Cardiac fibroblast (primary cell): ENCODE data around the gene UTS2R.
"Not testable (repeated sequence)": the region's sequence is repeated elsewhere in the genome, so short reads cannot be mapped to it uniquely, and the experiment has no call there.

ENCODE experiments used
- DNase-seq, 2 donors: peaks; one replicate each; pipeline versions ENCODE4 v3.0.0 to v3.0.0-alpha.2; 2010; ENCODE audit warnings: low read depth in 2 of 2
- H3K4me3 ChIP-seq, 2 donors: replicated peaks in 1 of 2; 1 replicate in 1 of 2; 2 replicates in 1 of 2; pipeline ENCODE4 v1.5.1; 2011; ENCODE audit warnings: low read depth in 2 of 2, low read length in 2 of 2, mild to moderate bottlenecking in 2 of 2, moderate library complexity in 1 of 2
- CTCF ChIP-seq: IDR thresholded peaks from one replicate; pipeline ENCODE4 v1.5.1; 2011; ENCODE audit warnings: low read depth, mild to moderate bottlenecking, low read length, inconsistent platforms

UTS2R gene

GRCh38 chr17:82365606-82366295 is 5.8 kb upstream of the UTS2R start:
- DNase-seq: no peak
- no peak overlapping the region for H3K4me3 ChIP-seq
- no peak for TF ChIP-seq CTCF

- H3K4me3 ChIP-seq: no peak overlapping the region
- DNase-seq: no peak
- no peak for TF ChIP-seq CTCF
These were observed 4.8 kb upstream of the UTS2R start for GRCh38 chr17:82366749-82367148.

- H3K4me3 ChIP-seq: no peak overlapping the region
- TF ChIP-seq CTCF: no peak
- DNase-seq: no peak
These were observed 3.6 kb upstream of the UTS2R start for GRCh38 chr17:82367724-82368524.

- no peak for DNase-seq
- no peak overlapping the region for H3K4me3 ChIP-seq
- no peak for TF ChIP-seq CTCF
These were observed 2.4 kb upstream of the UTS2R start for GRCh38 chr17:82369211-82369610.

- no peak for DNase-seq
- no peak for TF ChIP-seq CTCF
- peak overlapping the region; percentile 2 to 31 for H3K4me3 ChIP-seq
These were observed 863 bp upstream of the UTS2R start for GRCh38 chr17:82370471-82371332.

GRCh38 chr17:82372249-82373071 is 895 bp downstream of the UTS2R start:
- TF ChIP-seq CTCF: no peak
- no peak overlapping the region for H3K4me3 ChIP-seq
- no peak for DNase-seq

GRCh38 chr17:82373072-82373452 is 1.5 kb downstream of the UTS2R start:
- H3K4me3 ChIP-seq, DNase-seq: not testable (repeated sequence)
